Trophoblast cell (in vitro differentiated cells and primary cell): ENCODE measurements around the gene NIPBL.

Experiments used
- DNase-seq, 2 donors: peaks; one replicate each; pipeline ENCODE4 v3.0.0-alpha.2; 2016
- H2AFZ ChIP-seq: 2 replicates; pipeline ENCODE4 v1.6.1; 2013; ENCODE audit warnings: low read length, moderate library complexity, mild to moderate bottlenecking; ENCODE audit not compliant: insufficient read depth, poor library complexity
- H2AK5ac ChIP-seq: 2 replicates; pipeline ENCODE4 v1.6.1; 2013; ENCODE audit warnings: mild to moderate bottlenecking, low read length
- H2BK120ac ChIP-seq: 2 replicates; pipeline ENCODE4 v1.6.1; 2013; ENCODE audit warnings: low read length, mild to moderate bottlenecking, moderate library complexity; ENCODE audit not compliant: insufficient read depth, poor library complexity
- H2BK12ac ChIP-seq: 2 replicates; pipeline ENCODE4 v1.6.1; 2013; ENCODE audit warnings: mild to moderate bottlenecking, low read length, moderate library complexity
- H2BK5ac ChIP-seq: 2 replicates; pipeline ENCODE4 v1.6.1; 2013; ENCODE audit warnings: low read length, low read depth, moderate library complexity, mild to moderate bottlenecking; ENCODE audit not compliant: poor library complexity
- H3K14ac ChIP-seq: 2 replicates; pipeline ENCODE4 v1.6.1; 2013; ENCODE audit warnings: mild to moderate bottlenecking, low read length
- H3K18ac ChIP-seq: 2 replicates; pipeline ENCODE4 v1.6.1; 2013; ENCODE audit warnings: mild to moderate bottlenecking, low read length
- H3K23ac ChIP-seq: 2 replicates; pipeline ENCODE4 v1.6.1; 2013; ENCODE audit warnings: low read length
- H3K27ac ChIP-seq: 2 replicates; pipeline ENCODE4 v1.5.1; 2013; ENCODE audit warnings: low read depth, mild to moderate bottlenecking, inconsistent platforms, low read length, moderate library complexity
- H3K27me3 ChIP-seq: 2 replicates; pipeline ENCODE4 v1.6.1; 2013; ENCODE audit warnings: inconsistent platforms, mild to moderate bottlenecking, low read length, moderate library complexity; ENCODE audit not compliant: insufficient read depth
- H3K36me3 ChIP-seq, 2 experiments: 1 replicate in 1 of 2; 2 replicates in 1 of 2; pipeline ENCODE4 v1.6.1; 2013; ENCODE audit warnings: low read length in 2 of 2, mild to moderate bottlenecking in 2 of 2, moderate library complexity in 1 of 2; ENCODE audit not compliant: insufficient read depth in 2 of 2, control insufficient read depth in 1 of 2
- H3K4ac ChIP-seq: 2 replicates; pipeline ENCODE4 v1.6.1; 2013; ENCODE audit warnings: low read depth, mild to moderate bottlenecking, low read length, moderate library complexity
- H3K4me1 ChIP-seq, 2 experiments: 1 replicate in 1 of 2; 2 replicates in 1 of 2; pipeline ENCODE4 v1.6.1; 2013; ENCODE audit warnings: low read length in 2 of 2, mild to moderate bottlenecking in 2 of 2, moderate library complexity in 1 of 2; ENCODE audit not compliant: insufficient read depth in 2 of 2, control insufficient read depth in 1 of 2
- H3K4me2 ChIP-seq: 2 replicates; pipeline ENCODE4 v1.6.1; 2013; ENCODE audit warnings: inconsistent platforms, mild to moderate bottlenecking, low read length, moderate library complexity
- H3K4me3 ChIP-seq: 2 replicates; pipeline ENCODE4 v1.5.1; 2013; ENCODE audit warnings: mild to moderate bottlenecking, low read depth, low read length, inconsistent platforms
- H3K79me1 ChIP-seq: one replicate; pipeline ENCODE4 v1.6.1; 2013; ENCODE audit warnings: low read length
- H3K79me2 ChIP-seq: 2 replicates; pipeline ENCODE4 v1.6.1; 2013; ENCODE audit warnings: low read length, mild to moderate bottlenecking; ENCODE audit not compliant: control insufficient read depth, insufficient read depth, poor library complexity
- H3K9ac ChIP-seq: 2 replicates; pipeline ENCODE4 v1.6.1; 2013; ENCODE audit warnings: mild to moderate bottlenecking, low read length
- H3K9me3 ChIP-seq: 2 replicates; pipeline ENCODE4 v1.6.1; 2013; ENCODE audit warnings: low read depth, mild to moderate bottlenecking, control low read depth, inconsistent platforms, low read length; ENCODE audit not compliant: insufficient read depth
- H4K12ac ChIP-seq: 2 replicates; pipeline ENCODE4 v1.6.1; 2013; ENCODE audit warnings: low read depth, mild to moderate bottlenecking, low read length, moderate library complexity
- H4K8ac ChIP-seq: 2 replicates; pipeline ENCODE4 v1.6.1; 2013; ENCODE audit warnings: low read depth, mild to moderate bottlenecking, low read length, moderate library complexity
- H4K91ac ChIP-seq: one replicate; pipeline ENCODE4 v1.6.1; 2013; ENCODE audit warnings: low read depth, mild to moderate bottlenecking, low read length, moderate library complexity
- WGBS: extraction: QIAGEN DNeasy Blood & Tissue Kit; methylation state at CpG from one replicate; pipeline ENCODE4 v1.1.7; 2013; ENCODE audit warnings: missing lambda C conversion rate; ENCODE audit not compliant: insufficient read length, insufficient coverage; ENCODE audit errors: extremely low coverage; 5-methylcytosine and 5-hydroxymethylcytosine counted together

The NIPBL gene

DNA sequence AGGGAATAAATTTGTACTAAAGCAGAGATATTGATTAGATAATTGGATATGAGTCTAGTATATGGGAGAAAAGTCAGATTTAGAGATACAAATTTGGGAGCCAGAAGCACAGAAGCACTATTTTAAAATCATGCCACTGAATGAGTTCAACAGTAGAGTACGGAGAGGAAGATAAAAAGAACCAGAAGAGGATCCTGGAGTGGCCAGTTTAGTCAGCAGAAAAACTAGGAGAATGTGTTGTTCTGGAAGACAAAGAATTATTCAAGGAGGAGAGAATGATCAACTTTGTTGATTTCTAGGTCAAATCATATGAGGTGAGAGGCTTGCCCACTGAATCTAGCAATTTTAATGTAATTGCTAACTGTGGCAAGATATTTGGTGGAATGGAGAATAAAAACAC, 67.0 kb downstream of the NIPBL start:
- Histone ChIP-seq H3K79me2 (no peaks in the 10 kb centered on the region), H3K27me3 (no peaks in the 10 kb centered on the region), H3K23ac (no peak overlapping the region), H4K91ac (no peak overlapping the region), H2BK120ac (no peak overlapping the region), H3K14ac (no peak overlapping the region), H3K4me2 (no peak overlapping the region), H3K4ac (no peak overlapping the region), H3K79me1 (no peaks in the 10 kb centered on the region), H3K9ac (no peak overlapping the region), H2BK12ac (no peak overlapping the region), H3K9me3 (no peaks in the 10 kb centered on the region), H2AFZ (no peak overlapping the region), H3K4me3 (no peak overlapping the region), H4K8ac (no peak overlapping the region), H3K4me1 (no peaks in the 10 kb centered on the region), H3K18ac (no peak overlapping the region), H3K36me3 (no peaks in the 10 kb centered on the region), H3K27ac (no peak overlapping the region), H2BK5ac (no peak overlapping the region), H4K12ac (no peak overlapping the region), H2AK5ac (no peak overlapping the region)
- DNase-seq = no peak
- WGBS = no CpG with 5 or more reads among the region's 1 CpG

- Histone ChIP-seq H3K27me3 (no peaks in the 10 kb centered on the region), H3K14ac (no peak overlapping the region), H2BK12ac (no peak overlapping the region), H4K12ac (no peak overlapping the region), H3K36me3 (no peaks in the 10 kb centered on the region), H2BK120ac (no peak overlapping the region), H3K9ac (no peak overlapping the region), H3K27ac (no peak overlapping the region), H3K4me1 (no peaks in the 10 kb centered on the region), H4K8ac (no peak overlapping the region), H3K23ac (no peak overlapping the region), H3K4me2 (no peak overlapping the region), H3K18ac (no peak overlapping the region), H3K79me2 (no peaks in the 10 kb centered on the region), H4K91ac (no peak overlapping the region), H3K4ac (no peak overlapping the region), H3K9me3 (no peaks in the 10 kb centered on the region), H2BK5ac (no peak overlapping the region), H2AFZ (no peak overlapping the region), H2AK5ac (no peak overlapping the region), H3K4me3 (no peak overlapping the region), H3K79me1 (no peaks in the 10 kb centered on the region)
- no peak for DNase-seq
- WGBS = no CpG with 5 or more reads among the region's 2 CpGs
Observed at GRCh38 chr5:36944024-36944423, 67.5 kb downstream of the NIPBL start.

GRCh38 chr5:36944607-36945225, 68.1 kb downstream of the NIPBL start:
- Histone ChIP-seq H3K79me1 (no peaks in the 10 kb centered on the region), H4K91ac (no peak overlapping the region)

GRCh38 chr5:36945687-36946086, 69.1 kb downstream of the NIPBL start:
- H3K18ac ChIP-seq = no peak overlapping the region
- H3K27me3 ChIP-seq = no peaks in the 10 kb centered on the region
- H3K4me1 ChIP-seq = no peaks in the 10 kb centered on the region
- H2AFZ ChIP-seq = no peak overlapping the region
- no peak overlapping the region for H4K91ac ChIP-seq
- no peak overlapping the region for H4K8ac ChIP-seq
- H3K36me3 ChIP-seq = no peaks in the 10 kb centered on the region
- no peak overlapping the region for H4K12ac ChIP-seq
- no peak overlapping the region for H3K9ac ChIP-seq
- no peaks in the 10 kb centered on the region for H3K79me2 ChIP-seq
- H2BK5ac ChIP-seq = no peak overlapping the region
- H3K9me3 ChIP-seq = no peaks in the 10 kb centered on the region
- no peak overlapping the region for H3K27ac ChIP-seq
- DNase-seq = no peak
- H3K23ac ChIP-seq = no peak overlapping the region
- no peaks in the 10 kb centered on the region for H3K79me1 ChIP-seq
- H3K14ac ChIP-seq = no peak overlapping the region
- H2BK12ac ChIP-seq = no peak overlapping the region
- no peak overlapping the region for H3K4ac ChIP-seq
- H2AK5ac ChIP-seq = no peak overlapping the region
- H3K4me3 ChIP-seq = no peak overlapping the region
- no peak overlapping the region for H3K4me2 ChIP-seq
- H2BK120ac ChIP-seq = no peak overlapping the region

More at GRCh38 chr5:36944607-36945225, 68.1 kb downstream of the NIPBL start:
- H2AFZ ChIP-seq = no peak overlapping the region
- H3K4ac ChIP-seq = no peak overlapping the region
- no peaks in the 10 kb centered on the region for H3K79me2 ChIP-seq
- WGBS = no CpG with 5 or more reads among the region's 4 CpGs
- H2AK5ac ChIP-seq = no peak overlapping the region
- no peak overlapping the region for H4K12ac ChIP-seq
- no peaks in the 10 kb centered on the region for H3K9me3 ChIP-seq
- H3K9ac ChIP-seq = no peak overlapping the region
- H3K27me3 ChIP-seq = no peaks in the 10 kb centered on the region
- H3K36me3 ChIP-seq = no peaks in the 10 kb centered on the region
- H2BK120ac ChIP-seq = no peak overlapping the region
- H3K4me3 ChIP-seq = no peak overlapping the region
- H2BK12ac ChIP-seq = no peak overlapping the region
- peak in 1 of 2 donors; percentile 88 for DNase-seq
- no peak overlapping the region for H3K23ac ChIP-seq
- H2BK5ac ChIP-seq = no peak overlapping the region
- H3K14ac ChIP-seq = no peak overlapping the region
- no peak overlapping the region for H4K8ac ChIP-seq
- no peak overlapping the region for H3K4me2 ChIP-seq
- no peak overlapping the region for H3K27ac ChIP-seq
- no peaks in the 10 kb centered on the region for H3K4me1 ChIP-seq
- H3K18ac ChIP-seq = no peak overlapping the region
